SK-N-MC (cell line): Measurements from ENCODE around the gene SLC25A15.

Source experiments
- EZH2 ChIP-seq: fragments of 200-600 bp; sonication (generic); IDR thresholded peaks from one replicate; pipeline ENCODE4 v1.6.1; 2017; ENCODE audit warnings: antibody characterized with exemption
- FOXP2 ChIP-seq: optimal IDR thresholded peaks from 2 replicates; pipeline ENCODE3; 2011; ENCODE audit warnings: mild to moderate bottlenecking, moderate library complexity; ENCODE audit not compliant: insufficient read depth; ENCODE audit errors: extremely low read length, control extremely low read depth
- POLR2AphosphoS5 ChIP-seq: IDR thresholded peaks from 2 replicates; pipeline ENCODE4 v1.6.1; 2012; ENCODE audit warnings: mild to moderate bottlenecking, low read depth, low read length, borderline replicate concordance

DNA sequence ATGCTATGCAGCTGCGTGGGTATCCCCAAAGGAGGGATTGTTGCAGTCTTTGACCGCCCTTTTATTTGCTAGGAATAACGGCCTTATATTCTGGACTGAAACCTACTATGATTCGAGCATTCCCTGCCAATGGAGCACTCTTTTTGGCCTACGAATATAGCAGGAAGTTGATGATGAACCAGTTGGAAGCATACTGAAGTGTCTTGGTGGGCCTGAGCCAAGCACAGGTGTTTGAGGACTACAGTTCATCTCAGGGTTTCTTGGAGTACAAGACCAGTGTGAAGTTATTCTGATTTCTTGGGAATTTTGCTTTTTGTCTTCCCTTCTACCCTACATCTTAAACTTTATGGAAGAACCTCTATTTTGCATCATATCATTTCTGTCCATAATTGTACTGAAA is 20.1 kb downstream of the SLC25A15 start:
- no peak for TF ChIP-seq POLR2AphosphoS5
- TF ChIP-seq EZH2: no peak
- no peak for TF ChIP-seq FOXP2
